OCI-LY7 (cell line): Measurements from ENCODE around the gene NANP. TPM values are rescaled to one million over a fixed set of nuclear protein-coding genes. Genes with fewer than 3 reads are reported as not detected.

Experiments
- Bru-seq: library from RNA; stranded (reverse); fragments of 400-500 nt; gene quantifications from one replicate; lab custom pipeline; 2021; lab: Mats Ljungman, UMichigan
- BruChase-seq, 2 experiments: library from RNA; stranded (reverse); fragments of 400-500 nt; gene quantifications; one replicate each; lab custom pipeline; 2021; lab: Mats Ljungman, UMichigan
- BruUV-seq: library from RNA; stranded (reverse); fragments of 400-500 nt; replicated peaks from 2 replicates; lab custom pipeline; 2021; lab: Mats Ljungman, UMichigan
- CTCF ChIA-PET: fragments of 300-600 bp; sonication (Branson Sonifier 250); formaldehyde crosslinking; loops from one replicate; lab custom pipeline; 2022; ENCODE audit warnings: antibody characterized with exemption; ENCODE audit not compliant: unreplicated experiment; lab: Charles Lee
- POLR2A ChIA-PET: fragments of 300-600 bp; sonication (Branson Sonifier 250); formaldehyde crosslinking; loops from one replicate; lab custom pipeline; 2022; ENCODE audit warnings: antibody characterized with exemption; lab: Charles Lee
- DNase-seq: peaks from one replicate; pipeline ENCODE4 v3.0.0-alpha.2; 2015; ENCODE audit warnings: low spot score
- H2AFZ ChIP-seq: fragments of 200-600 bp; sonication (generic), shearing (Covaris generic); 2 replicates; pipeline ENCODE4 v1.6.1; 2014; ENCODE audit warnings: mild to moderate bottlenecking, antibody characterized with exemption, low read length, moderate library complexity
- H3K27ac ChIP-seq: fragments of 200-600 bp; sonication (generic); 2 replicates; pipeline ENCODE4 v1.5.1; 2014; ENCODE audit warnings: mixed run types, low read depth, mild to moderate bottlenecking, moderate library complexity, low read length, inconsistent platforms; ENCODE audit not compliant: poor library complexity, severe bottlenecking
- H3K36me3 ChIP-seq: fragments of 200-600 bp; sonication (generic); 2 replicates; pipeline ENCODE4 v1.6.1; 2014; ENCODE audit warnings: mild to moderate bottlenecking, antibody characterized with exemption, low read length, moderate library complexity, mixed read lengths; ENCODE audit not compliant: insufficient read depth
- H3K4me1 ChIP-seq: fragments of 200-600 bp; sonication (generic); 2 replicates; pipeline ENCODE4 v1.5.1; 2014; ENCODE audit warnings: mild to moderate bottlenecking, low read length; ENCODE audit not compliant: insufficient read depth, poor library complexity, severe bottlenecking
- H3K4me2 ChIP-seq: fragments of 200-600 bp; sonication (generic); 2 replicates; pipeline ENCODE4 v1.6.1; 2014; ENCODE audit warnings: mild to moderate bottlenecking, low read length
- H3K4me3 ChIP-seq: fragments of 200-600 bp; sonication (generic); 2 replicates; pipeline ENCODE4 v1.5.1; 2014; ENCODE audit warnings: mild to moderate bottlenecking, low read depth, low read length; ENCODE audit not compliant: poor library complexity, severe bottlenecking
- H3K79me2 ChIP-seq: fragments of 200-600 bp; sonication (generic); 2 replicates; pipeline ENCODE4 v1.6.1; 2016; ENCODE audit warnings: low read depth, mild to moderate bottlenecking, low read length, moderate library complexity, mixed read lengths; ENCODE audit not compliant: insufficient read depth
- H3K9me2 ChIP-seq: fragments of 200-600 bp; sonication (generic); 2 replicates; pipeline ENCODE4 v1.6.1; 2016; ENCODE audit warnings: mild to moderate bottlenecking, low read length, mixed read lengths; ENCODE audit not compliant: insufficient read depth
- H3K9me3 ChIP-seq: fragments of 200-600 bp; sonication (generic); 2 replicates; pipeline ENCODE4 v1.6.1; 2014; ENCODE audit warnings: mild to moderate bottlenecking, mixed run types, low read length, mixed read lengths
- H4K20me1 ChIP-seq: fragments of 200-600 bp; sonication (generic); 2 replicates; pipeline ENCODE4 v1.6.1; 2014; ENCODE audit warnings: mild to moderate bottlenecking, antibody characterized with exemption, low read length, moderate library complexity, mixed read lengths; ENCODE audit not compliant: insufficient read depth
- EZH2phosphoT487 ChIP-seq: fragments of 200-600 bp; sonication (generic); IDR thresholded peaks from 2 replicates; pipeline ENCODE4 v1.6.1; 2018; ENCODE audit warnings: low read depth, borderline replicate concordance, mild to moderate bottlenecking, mixed run types, antibody characterized with exemption, low read length, moderate library complexity, mixed read lengths
- intact Hi-C: fragments of 100-400 bp; cut with micrococcal nuclease; formaldehyde crosslinking; loops from one replicate; pipeline ENCODE4 v1.10.0; 2022; ENCODE audit not compliant: unreplicated experiment
- long read RNA-seq: library from polyadenylated mRNA; stranded (forward); transcript quantifications from one replicate; pipeline ENCODE4 v2.0.0, GENCODE V29; 2022
- total RNA-seq, 2 experiments: library from RNA; depleted of rRNA in 1 of 2; stranded (reverse); fragments of >200 nt in 1 of 2; shearing (Covaris generic) in 1 of 2; gene quantifications; 2 replicates each; pipeline ENCODE4 v1.2.3, GENCODE V29; 2014 to 2022
- TF ChIP-seq, protein P1 (sequence below): fragments of 200-600 bp; sonication (generic); conservative IDR thresholded peaks from 2 replicates; pipeline ENCODE4 v1.5.1; 2014; ENCODE audit warnings: mild to moderate bottlenecking, antibody characterized with exemption, low read length, moderate library complexity, mixed read lengths

The NANP gene, protein sequence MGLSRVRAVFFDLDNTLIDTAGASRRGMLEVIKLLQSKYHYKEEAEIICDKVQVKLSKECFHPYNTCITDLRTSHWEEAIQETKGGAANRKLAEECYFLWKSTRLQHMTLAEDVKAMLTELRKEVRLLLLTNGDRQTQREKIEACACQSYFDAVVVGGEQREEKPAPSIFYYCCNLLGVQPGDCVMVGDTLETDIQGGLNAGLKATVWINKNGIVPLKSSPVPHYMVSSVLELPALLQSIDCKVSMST
- total RNA-seq (2014; rRNA removed; shearing (Covaris generic)) (1.0 and 1.2 TPM in 2 replicates), total RNA-seq (2022) (3.2 and 3.6 TPM in 2 replicates), Bru-seq, nascent RNA (percentile 61 among the genes with signal in this experiment), BruChase-seq, experiment 1, labeled RNA remaining after a 6-hour chase (percentile 47 among the genes with signal in this experiment), BruChase-seq, experiment 2, labeled RNA remaining after a 2-hour chase (percentile 71 among the genes with signal in this experiment)
- long read RNA-seq, transcript NANP-201 (2 exons, 3,964 nt): major isoform, 7 of 8 reads
- long read RNA-seq, partial matches to known transcripts: 0 of 8 reads
- long read RNA-seq, other reads (novel, unspliced or antisense): 1 of 8 reads

DNA sequence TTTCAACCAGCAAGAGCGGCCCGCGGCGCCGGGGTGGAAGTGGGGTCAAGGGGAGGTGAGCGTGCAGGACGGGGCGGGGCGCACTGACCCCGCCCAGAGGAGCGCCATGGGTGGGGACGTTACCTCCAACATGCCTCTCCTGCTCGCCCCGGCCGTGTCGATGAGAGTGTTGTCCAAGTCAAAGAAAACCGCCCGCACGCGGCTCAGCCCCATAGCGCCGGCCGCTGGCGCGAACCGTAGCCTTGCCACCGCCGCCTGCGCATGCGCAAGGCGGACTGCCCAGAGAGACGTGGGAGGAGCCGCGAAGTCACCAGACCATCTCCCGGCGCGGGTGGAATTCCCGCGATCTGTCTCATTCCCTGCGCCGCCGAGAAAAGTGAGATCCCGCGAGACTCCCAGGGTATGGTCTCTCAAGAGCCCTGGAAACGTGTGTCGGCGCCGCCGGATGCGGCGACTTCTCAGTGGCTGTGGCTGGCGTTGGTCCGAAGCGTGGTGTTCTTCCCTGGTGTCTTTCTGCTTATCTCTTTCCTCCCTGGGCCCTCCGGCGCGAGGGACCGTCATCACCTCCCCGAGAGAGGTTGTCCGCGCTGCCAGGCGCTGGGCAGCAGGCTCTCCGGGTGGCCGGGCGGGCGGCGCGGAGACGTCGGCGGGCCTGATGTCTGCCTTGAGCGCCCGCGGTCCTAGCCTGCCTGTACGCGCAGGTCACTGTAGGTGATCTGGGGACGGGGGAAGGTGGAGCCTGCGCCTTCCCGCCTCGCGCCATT is at the start of gene NANP:
TSS of gene NANP (minus strand) at position 279 of the 764 bp plus-strand sequence. CDS start at position 213, 66 bp downstream.
- no peak for TF ChIP-seq EZH2phosphoT487
- TF ChIP-seq, protein P1, sequence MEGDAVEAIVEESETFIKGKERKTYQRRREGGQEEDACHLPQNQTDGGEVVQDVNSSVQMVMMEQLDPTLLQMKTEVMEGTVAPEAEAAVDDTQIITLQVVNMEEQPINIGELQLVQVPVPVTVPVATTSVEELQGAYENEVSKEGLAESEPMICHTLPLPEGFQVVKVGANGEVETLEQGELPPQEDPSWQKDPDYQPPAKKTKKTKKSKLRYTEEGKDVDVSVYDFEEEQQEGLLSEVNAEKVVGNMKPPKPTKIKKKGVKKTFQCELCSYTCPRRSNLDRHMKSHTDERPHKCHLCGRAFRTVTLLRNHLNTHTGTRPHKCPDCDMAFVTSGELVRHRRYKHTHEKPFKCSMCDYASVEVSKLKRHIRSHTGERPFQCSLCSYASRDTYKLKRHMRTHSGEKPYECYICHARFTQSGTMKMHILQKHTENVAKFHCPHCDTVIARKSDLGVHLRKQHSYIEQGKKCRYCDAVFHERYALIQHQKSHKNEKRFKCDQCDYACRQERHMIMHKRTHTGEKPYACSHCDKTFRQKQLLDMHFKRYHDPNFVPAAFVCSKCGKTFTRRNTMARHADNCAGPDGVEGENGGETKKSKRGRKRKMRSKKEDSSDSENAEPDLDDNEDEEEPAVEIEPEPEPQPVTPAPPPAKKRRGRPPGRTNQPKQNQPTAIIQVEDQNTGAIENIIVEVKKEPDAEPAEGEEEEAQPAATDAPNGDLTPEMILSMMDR: no peak
- no TSS peak for BruUV-seq
- Histone ChIP-seq H3K79me2 (peaks cover 8% of the 10 kb centered on the region; the same call in 1 of the 2 replicates), H3K4me3 (peak within 1 kb of the TSS; percentile 81), H3K36me3 (no peaks in the 10 kb centered on the region), H3K9me2 (no peaks in the 10 kb centered on the region), H3K27ac (peak within 1 kb of the TSS; percentile 36), H3K9me3 (no peaks in the 10 kb centered on the region), H3K4me2 (peak within 1 kb of the TSS; percentile 90), H3K4me1 (peaks cover 14% of the 10 kb centered on the region), H4K20me1 (no peaks in the 10 kb centered on the region), H2AFZ (peak within 1 kb of the TSS; percentile 84)
- ChIA-PET POLR2A (interaction anchor here (1.2 kb wide), 1 partner anchor 19 kb away, joined by 3 read pairs; no protein-coding TSS in a partner anchor), CTCF (no interaction called here)
- peak; percentile 79 for DNase-seq
- intact Hi-C loops: loop anchor here (5.0 to 10.0 kb wide), 2 partner anchors 68 to 629 kb away; partner anchors contain the start of gene APMAP

DNA sequence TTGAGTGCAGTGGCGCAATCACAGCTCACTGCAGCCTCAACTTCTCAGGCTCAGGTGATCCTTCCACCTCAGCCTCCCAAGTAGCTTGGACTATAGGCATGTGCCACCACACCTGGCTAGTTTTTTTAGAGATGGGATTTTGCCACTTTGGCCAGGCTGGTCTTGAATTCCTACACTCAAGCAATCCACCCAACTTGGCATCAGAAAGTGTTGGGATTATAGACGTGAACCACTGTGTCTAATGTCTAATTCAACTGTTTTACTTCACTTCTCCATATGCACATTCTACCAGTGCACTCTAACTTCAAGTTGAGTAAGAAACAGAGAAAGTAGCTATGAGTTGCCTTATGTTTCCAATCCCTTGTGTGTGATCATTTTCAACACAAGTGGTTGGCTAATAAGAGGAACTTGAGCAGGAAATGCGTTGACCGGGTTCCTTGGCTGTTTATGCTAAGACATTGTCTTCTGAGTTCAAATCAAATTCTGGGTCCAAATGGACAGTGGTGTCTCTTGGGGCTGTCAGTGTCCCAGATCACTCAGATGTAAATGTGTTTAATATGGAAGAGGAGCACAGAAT is 48.9 kb upstream of the NANP start:
- CTCF ChIA-PET: no interaction called here
- peaks cover 41% of the 10 kb centered on the region for H3K36me3 ChIP-seq
- no peaks in the 10 kb centered on the region for H3K9me2 ChIP-seq
- no peak overlapping the region for H3K4me2 ChIP-seq
- TF ChIP-seq, protein P1: no peak
- TF ChIP-seq EZH2phosphoT487: no peak
- no peaks in the 10 kb centered on the region for H3K4me1 ChIP-seq
- intact Hi-C loops: no loop called here
- no peak overlapping the region for H3K4me3 ChIP-seq
- BruUV-seq: no TSS peak
- DNase-seq: no peak
- no peaks in the 10 kb centered on the region for H3K79me2 ChIP-seq
- no peak overlapping the region for H2AFZ ChIP-seq
- no peaks in the 10 kb centered on the region for H3K9me3 ChIP-seq
- POLR2A ChIA-PET: interaction anchor here (0.7 kb wide), 1 partner anchor 8 kb away, joined by 3 read pairs; no protein-coding TSS in a partner anchor
- H4K20me1 ChIP-seq: no peaks in the 10 kb centered on the region
- H3K27ac ChIP-seq: no peak overlapping the region
